CD4-positive, CD25-positive, alpha-beta regulatory T cell (primary cell): Measurements from ENCODE around the gene NOTCH2. TPM values are rescaled to one million over a fixed set of nuclear protein-coding genes. Genes with fewer than 3 reads are reported as not detected.
"Not testable (repeated sequence)": the region's sequence is repeated elsewhere in the genome, so short reads cannot be mapped to it uniquely, and the experiment has no call there.

Experiments
- ATAC-seq, 2 donors: fragments of 150-1000 bp; cut with Tn5 transposase; one replicate each; pipeline ENCODE4 v1.10.0; 2021; ENCODE audit warnings: low read depth in 2 of 2, moderate number of reproducible peaks in 2 of 2, moderate library complexity in 1 of 2
- DNase-seq, 3 donors: peaks; one replicate each; pipeline versions ENCODE4 v3.0.0 to v3.0.0-alpha.2; 2012 to 2022; ENCODE audit warnings: mixed read lengths in 1 of 3
- H3K27ac ChIP-seq: one replicate; pipeline ENCODE4 v1.7.0; 2013; ENCODE audit warnings: mild to moderate bottlenecking, low read length; ENCODE audit not compliant: insufficient read depth, poor library complexity, severe bottlenecking
- H3K27me3 ChIP-seq: one replicate; pipeline ENCODE4 v1.7.0; 2013; ENCODE audit warnings: low read length; ENCODE audit not compliant: control insufficient read depth, insufficient read depth
- H3K36me3 ChIP-seq: one replicate; pipeline ENCODE4 v1.7.0; 2013; ENCODE audit warnings: mild to moderate bottlenecking, low read length, moderate library complexity; ENCODE audit not compliant: control insufficient read depth, insufficient read depth
- H3K4me1 ChIP-seq: 2 replicates; pipeline ENCODE4 v1.7.0; 2013; ENCODE audit warnings: mild to moderate bottlenecking, low read length; ENCODE audit not compliant: insufficient read depth, control insufficient read depth, poor library complexity, severe bottlenecking
- H3K4me3 ChIP-seq: one replicate; pipeline ENCODE4 v1.7.0; 2013; ENCODE audit warnings: low read depth, mild to moderate bottlenecking, low read length, moderate library complexity
- H3K9me3 ChIP-seq, 2 experiments: 1 replicate in 1 of 2; 2 replicates in 1 of 2; pipeline ENCODE4 v1.7.0; 2013; ENCODE audit warnings: low read length in 2 of 2, mild to moderate bottlenecking in 1 of 2, moderate library complexity in 1 of 2; ENCODE audit not compliant: control insufficient read depth in 2 of 2
- H3K27ac Mint-ChIP-seq, 3 donors: one replicate each; pipeline ENCODE4 v1.8.0; 2020 to 2022; ENCODE audit warnings: mild to moderate bottlenecking in 3 of 3, mixed read lengths in 3 of 3, moderate library complexity in 2 of 3
- H3K27me3 Mint-ChIP-seq: one replicate; pipeline ENCODE4 v1.8.0; 2022; ENCODE audit warnings: mild to moderate bottlenecking, mixed read lengths
- H3K36me3 Mint-ChIP-seq: one replicate; pipeline ENCODE4 v1.8.0; 2020; ENCODE audit warnings: mixed read lengths
- H3K4me1 Mint-ChIP-seq, 4 donors: one replicate each; pipeline ENCODE4 v1.8.0; 2020 to 2022; ENCODE audit warnings: mixed read lengths in 4 of 4, mild to moderate bottlenecking in 1 of 4
- H3K4me3 Mint-ChIP-seq, 4 donors: one replicate each; pipeline ENCODE4 v1.8.0; 2020 to 2022; ENCODE audit warnings: mild to moderate bottlenecking in 4 of 4, mixed read lengths in 4 of 4, moderate library complexity in 3 of 4
- H3K9me3 Mint-ChIP-seq, 7 donors: one replicate each; pipeline ENCODE4 v1.8.0; 2020 to 2022; ENCODE audit warnings: mixed read lengths in 7 of 7, mild to moderate bottlenecking in 3 of 7, moderate library complexity in 2 of 7
- polyA plus RNA-seq, 4 donors: library from polyadenylated mRNA; unstranded; fragments of 300-500 nt; fragmentation: Illumina TruSeq; gene quantifications; one replicate each; pipeline ENCODE4 v1.2.3, GENCODE V29; 2021
- total RNA-seq: library from RNA; stranded (reverse); gene quantifications from one replicate; pipeline ENCODE4 v1.2.3, GENCODE V29; 2022

Gene NOTCH2
- total and polyA plus RNA-seq, 5 donors from 2014 or later = 13.9 to 54.2 (median 20.6) TPM

- not testable (repeated sequence) for H3K4me3 Mint-ChIP-seq, ATAC-seq
Observed at GRCh38 chr1:120032253-120032652, 37.2 kb downstream of the NOTCH2 start.

GRCh38 chr1:120023791-120024190, 45.7 kb downstream of the NOTCH2 start:
- H3K27me3 ChIP-seq, ATAC-seq, H3K36me3 Mint-ChIP-seq, H3K9me3 Mint-ChIP-seq, H3K4me1 Mint-ChIP-seq, H3K27ac ChIP-seq, H3K27ac Mint-ChIP-seq, H3K36me3 ChIP-seq, DNase-seq, H3K4me1 ChIP-seq, H3K27me3 Mint-ChIP-seq, H3K4me3 Mint-ChIP-seq, H3K9me3 ChIP-seq, H3K4me3 ChIP-seq: not testable (repeated sequence)

More at GRCh38 chr1:120032253-120032652, 37.2 kb downstream of the NOTCH2 start:
- H3K9me3 ChIP-seq, H3K27ac ChIP-seq, H3K27me3 Mint-ChIP-seq, DNase-seq, H3K4me3 ChIP-seq, H3K27me3 ChIP-seq, H3K36me3 ChIP-seq, H3K9me3 Mint-ChIP-seq, H3K4me1 Mint-ChIP-seq, H3K27ac Mint-ChIP-seq, H3K4me1 ChIP-seq, H3K36me3 Mint-ChIP-seq: not testable (repeated sequence)

- H3K9me3 ChIP-seq, H3K27ac Mint-ChIP-seq, H3K4me3 Mint-ChIP-seq, H3K4me1 Mint-ChIP-seq, H3K27ac ChIP-seq, H3K36me3 ChIP-seq, H3K27me3 ChIP-seq, H3K4me1 ChIP-seq, H3K27me3 Mint-ChIP-seq, H3K36me3 Mint-ChIP-seq, ATAC-seq, H3K4me3 ChIP-seq, H3K9me3 Mint-ChIP-seq, DNase-seq: not testable (repeated sequence)
Observed at GRCh38 chr1:120014978-120015377, 54.5 kb downstream of the NOTCH2 start.

- H3K4me3 ChIP-seq, H3K9me3 Mint-ChIP-seq, H3K27ac Mint-ChIP-seq, ATAC-seq, H3K36me3 ChIP-seq, H3K27me3 ChIP-seq, H3K9me3 ChIP-seq, H3K36me3 Mint-ChIP-seq, H3K4me3 Mint-ChIP-seq, H3K4me1 ChIP-seq, H3K4me1 Mint-ChIP-seq, H3K27ac ChIP-seq, DNase-seq, H3K27me3 Mint-ChIP-seq: not testable (repeated sequence)
Observed at GRCh38 chr1:120008320-120008719, 61.1 kb downstream of the NOTCH2 start.

GRCh38 chr1:120007850-120008249, 61.6 kb downstream of the NOTCH2 start:
- not testable (repeated sequence) for ATAC-seq, H3K4me1 ChIP-seq, H3K4me3 ChIP-seq, DNase-seq, H3K4me1 Mint-ChIP-seq, H3K9me3 ChIP-seq, H3K9me3 Mint-ChIP-seq, H3K27ac ChIP-seq, H3K27ac Mint-ChIP-seq, H3K36me3 ChIP-seq, H3K27me3 ChIP-seq, H3K27me3 Mint-ChIP-seq, H3K4me3 Mint-ChIP-seq, H3K36me3 Mint-ChIP-seq

- H3K27me3 Mint-ChIP-seq, H3K27me3 ChIP-seq, DNase-seq, H3K4me1 ChIP-seq, H3K27ac ChIP-seq, H3K36me3 ChIP-seq, H3K4me1 Mint-ChIP-seq, H3K4me3 ChIP-seq, ATAC-seq, H3K4me3 Mint-ChIP-seq, H3K9me3 ChIP-seq, H3K27ac Mint-ChIP-seq, H3K9me3 Mint-ChIP-seq: not testable (repeated sequence)
- peaks cover 12% of the 10 kb centered on the region for H3K36me3 Mint-ChIP-seq
Observed at GRCh38 chr1:120001035-120001434, 68.4 kb downstream of the NOTCH2 start.

GRCh38 chr1:119996731-119997312, 72.6 kb downstream of the NOTCH2 start:
- not testable (repeated sequence) for H3K27me3 Mint-ChIP-seq, ATAC-seq, H3K36me3 Mint-ChIP-seq, H3K4me1 ChIP-seq, H3K4me1 Mint-ChIP-seq, DNase-seq, H3K9me3 Mint-ChIP-seq, H3K4me3 ChIP-seq, H3K4me3 Mint-ChIP-seq, H3K36me3 ChIP-seq, H3K27me3 ChIP-seq, H3K27ac ChIP-seq, H3K9me3 ChIP-seq
- peak overlapping the region in 1 of 3 donors; percentile 25 for H3K27ac Mint-ChIP-seq

GRCh38 chr1:119995975-119996374, 73.5 kb downstream of the NOTCH2 start:
- DNase-seq, H3K27me3 ChIP-seq, H3K4me1 ChIP-seq, H3K36me3 ChIP-seq, H3K36me3 Mint-ChIP-seq, H3K27ac Mint-ChIP-seq, ATAC-seq, H3K9me3 ChIP-seq, H3K27me3 Mint-ChIP-seq, H3K4me3 Mint-ChIP-seq, H3K27ac ChIP-seq, H3K9me3 Mint-ChIP-seq, H3K4me1 Mint-ChIP-seq, H3K4me3 ChIP-seq: not testable (repeated sequence)
